B cell (primary cell): ENCODE data around the gene CRTC2. TPM values are rescaled to one million over a fixed set of nuclear protein-coding genes. Genes with fewer than 3 reads are reported as not detected.
A peak's percentile ranks its signal among the peaks of the same experiment; 100 is the strongest.
"Not testable (repeated sequence)": the region's sequence is repeated elsewhere in the genome, so short reads cannot be mapped to it uniquely, and the experiment has no call there.

Source experiments
- ATAC-seq: fragments of 200-7000 bp; cut with Tn5 transposase; one replicate; pipeline ENCODE4 v1.10.0; 2021; ENCODE audit warnings: low read depth, mild to moderate bottlenecking, moderate number of reproducible peaks, moderate library complexity
- CTCF ChIA-PET: fragments of 350-600 bp; sonication (Branson Sonifier 250); formaldehyde crosslinking; loops from one replicate; lab custom pipeline; 2021; ENCODE audit warnings: antibody characterized with exemption, inconsistent platforms; lab: Charles Lee
- POLR2A ChIA-PET: fragments of 350-600 bp; sonication (Branson Sonifier 250); formaldehyde crosslinking; loops from one replicate; lab custom pipeline; 2021; ENCODE audit warnings: antibody characterized with exemption; lab: Charles Lee
- DNase-seq: peaks from one replicate; pipeline ENCODE4 v3.0.0; 2013
- H2AFZ ChIP-seq: 2 replicates; pipeline ENCODE4 v1.6.1; 2012; ENCODE audit warnings: mild to moderate bottlenecking, low read depth, low read length; ENCODE audit not compliant: insufficient read depth, poor library complexity, severe bottlenecking
- H3K27ac ChIP-seq, 2 donors: 1 replicate in 1 of 2; 2 replicates in 1 of 2; pipeline ENCODE4 v1.5.1; 2012 to 2013; ENCODE audit warnings: low read length in 2 of 2, mild to moderate bottlenecking in 2 of 2, moderate library complexity in 1 of 2
- H3K27me3 ChIP-seq, 4 experiments: fragments of 200-600 bp in 1 of 4; sonication (generic) in 1 of 4; replicated peaks in 1 of 4; 1 replicate in 2 of 4; 2 replicates in 2 of 4; pipeline versions ENCODE4 v1.6.1 to v1.7.0; 2013 to 2016; ENCODE audit warnings: low read length in 3 of 4, mild to moderate bottlenecking in 2 of 4, mixed read lengths in 1 of 4, moderate library complexity in 1 of 4; ENCODE audit not compliant: insufficient read depth in 4 of 4, control insufficient read depth in 3 of 4; ENCODE audit errors: control extremely low read depth in 1 of 4
- H3K36me3 ChIP-seq, 2 experiments: replicated peaks in 1 of 2; 1 replicate in 1 of 2; 2 replicates in 1 of 2; pipeline versions ENCODE4 v1.6.1 to v1.7.1; 2013; ENCODE audit warnings: low read length in 1 of 2; ENCODE audit not compliant: insufficient read depth in 2 of 2, control insufficient read depth in 1 of 2; ENCODE audit errors: control extremely low read depth in 1 of 2, extremely low read depth in 1 of 2
- H3K4me1 ChIP-seq, 2 donors: fragments of 200-600 bp in 1 of 2; sonication (generic) in 1 of 2; 1 replicate in 1 of 2; 2 replicates in 1 of 2; pipeline versions ENCODE4 v1.5.1 to v1.6.1; 2013 to 2017; ENCODE audit warnings: low read length in 2 of 2; ENCODE audit not compliant: control insufficient read depth in 2 of 2, insufficient read depth in 2 of 2
- H3K4me2 ChIP-seq: replicated peaks from 2 replicates; pipeline ENCODE3; 2012; ENCODE audit warnings: mild to moderate bottlenecking, low read depth, low read length; ENCODE audit not compliant: poor library complexity, severe bottlenecking
- H3K4me3 ChIP-seq, 5 experiments: fragments of 200-600 bp in 1 of 5; sonication (generic) in 1 of 5; 1 replicate in 3 of 5; 2 replicates in 2 of 5; pipeline versions ENCODE4 v1.5.1 to v1.7.0; 2011 to 2016; ENCODE audit warnings: low read length in 4 of 5, mild to moderate bottlenecking in 4 of 5, low read depth in 2 of 5, control low read depth in 1 of 5, moderate library complexity in 1 of 5; ENCODE audit not compliant: insufficient read depth in 1 of 5; ENCODE audit errors: control extremely low read depth in 1 of 5, extremely low read depth in 1 of 5
- H3K79me2 ChIP-seq: fragments of 200-600 bp; sonication (generic); one replicate; pipeline ENCODE4 v1.6.0; 2016; ENCODE audit warnings: low read length; ENCODE audit not compliant: control insufficient read depth, insufficient read depth
- H3K9ac ChIP-seq: fragments of 200-600 bp; sonication (generic); 2 replicates; pipeline ENCODE4 v1.6.1; 2017; ENCODE audit warnings: mild to moderate bottlenecking, low read length, moderate library complexity
- H3K9me3 ChIP-seq, 3 donors: one replicate each; pipeline versions ENCODE4 v1.6.1 to v1.7.1; 2013; ENCODE audit warnings: low read length in 2 of 3; ENCODE audit not compliant: control insufficient read depth in 2 of 3, insufficient read depth in 1 of 3; ENCODE audit errors: control extremely low read depth in 1 of 3
- H4K20me1 ChIP-seq: 2 replicates; pipeline ENCODE4 v1.6.0; 2012; ENCODE audit warnings: mild to moderate bottlenecking, low read length; ENCODE audit not compliant: insufficient read depth, control insufficient read depth, poor library complexity, severe bottlenecking
- H3K27ac Mint-ChIP-seq: one replicate; pipeline ENCODE4 v1.8.0; 2021; ENCODE audit warnings: mixed read lengths
- H3K27me3 Mint-ChIP-seq: one replicate; pipeline ENCODE4 v1.8.0; 2021; ENCODE audit warnings: mixed read lengths
- H3K4me1 Mint-ChIP-seq: one replicate; pipeline ENCODE4 v1.8.0; 2021; ENCODE audit warnings: mixed read lengths
- H3K4me3 Mint-ChIP-seq: one replicate; pipeline ENCODE4 v1.8.0; 2021; ENCODE audit warnings: mixed read lengths
- H3K9me3 Mint-ChIP-seq: one replicate; pipeline ENCODE4 v1.8.0; 2022; ENCODE audit warnings: mixed read lengths; ENCODE audit not compliant: insufficient read depth
- EZH2 ChIP-seq: IDR thresholded peaks from 2 replicates; pipeline ENCODE4 v1.6.1; 2012; ENCODE audit warnings: borderline replicate concordance, low read depth, mild to moderate bottlenecking, moderate library complexity, low read length; ENCODE audit not compliant: insufficient read depth, poor library complexity, severe bottlenecking
- WGBS: methylation state at CpG from one replicate; pipeline ENCODE4 v1.1.5; 2013; ENCODE audit warnings: missing lambda C conversion rate; ENCODE audit not compliant: insufficient coverage; 5-methylcytosine and 5-hydroxymethylcytosine counted together
- intact Hi-C: fragments of 100-400 bp; cut with micrococcal nuclease; formaldehyde crosslinking; loops from one replicate; pipeline ENCODE4 v1.10.0; 2022
- polyA plus RNA-seq: library from polyadenylated mRNA; depleted of rRNA; stranded (reverse); fragments of >200 nt; gene quantifications from 2 replicates; pipeline ENCODE4 v1.2.3, GENCODE V29; 2012
- total RNA-seq, 2 donors: library from RNA; stranded (reverse); fragments of 120-200 nt in 1 of 2; gene quantifications; 1 replicate in 1 of 2; 2 replicates in 1 of 2; pipeline versions ENCODE4 v1.2.3 to v1.2.4, GENCODE V29; 2013 to 2022
- TF ChIP-seq, protein P1 (sequence below): fragments of 200-600 bp; IDR thresholded peaks from one replicate; pipeline ENCODE4 v1.8.0; 2022; ENCODE audit warnings: antibody characterized with exemption, mild to moderate bottlenecking

Gene CRTC2
- total and polyA plus RNA-seq, 2 donors (not counting 1 experiment from before 2014, with no cell fraction given) = 94.6 to 157 TPM

DNA sequence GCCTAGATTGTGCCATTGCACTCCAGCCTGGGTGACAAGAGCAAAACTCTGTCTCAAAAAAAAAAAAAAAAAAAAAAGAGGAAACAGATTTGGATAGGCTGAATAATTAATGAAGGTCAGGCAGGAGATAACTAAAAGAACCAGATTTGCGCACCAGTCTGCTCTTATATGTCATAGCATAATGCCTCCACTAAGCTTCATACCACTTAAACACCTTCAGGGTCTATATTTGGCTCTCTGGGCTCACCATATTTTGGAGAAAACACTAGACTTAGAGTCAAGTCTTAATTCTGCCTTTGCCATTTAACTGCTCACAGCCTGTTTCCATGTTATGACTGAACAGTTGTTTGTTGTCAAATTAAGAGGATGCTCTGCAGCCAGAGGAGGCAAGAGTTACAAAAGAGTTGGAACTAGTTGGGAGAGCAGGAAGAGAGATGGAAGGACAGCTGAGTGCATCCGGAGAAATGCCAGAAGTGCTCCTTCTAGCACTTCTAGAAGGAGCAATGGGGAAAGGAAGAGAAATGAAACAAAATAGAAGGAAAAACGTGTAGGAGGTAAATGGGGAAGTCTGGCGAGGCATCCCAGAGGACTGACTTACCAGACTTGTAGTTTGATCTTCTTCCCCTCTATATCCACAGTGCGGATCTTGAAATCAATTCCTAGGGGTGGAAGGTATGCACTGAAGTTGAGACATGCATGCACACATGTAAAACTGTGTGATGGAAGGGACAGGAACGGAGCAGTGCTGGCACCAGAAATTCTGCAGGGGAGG is 25.9 kb upstream of the CRTC2 start:
- Histone ChIP-seq H3K79me2 (peaks cover under 1% of the 10 kb centered on the region), H2AFZ (no peak overlapping the region), H3K4me1 (peaks cover 15 to 24% of the 10 kb centered on the region in 2 donors), H4K20me1 (no peaks in the 10 kb centered on the region), H3K27me3 (no peaks in the 10 kb centered on the region), H3K4me2 (no peak overlapping the region), H3K4me3 (no peak overlapping the region), H3K27ac (no peak overlapping the region), H3K9me3 (no peaks in the 10 kb centered on the region), H3K9ac (no peak overlapping the region), H3K36me3 (no peaks in the 10 kb centered on the region)
- Mint-ChIP-seq H3K4me1 (peaks cover 28% of the 10 kb centered on the region), H3K9me3 (no peaks in the 10 kb centered on the region), H3K27ac (peak overlapping the region; percentile 23), H3K4me3 (peak overlapping the region; percentile 38), H3K27me3 (no peaks in the 10 kb centered on the region)
- intact Hi-C loops = no loop called here
- TF ChIP-seq, protein P1, sequence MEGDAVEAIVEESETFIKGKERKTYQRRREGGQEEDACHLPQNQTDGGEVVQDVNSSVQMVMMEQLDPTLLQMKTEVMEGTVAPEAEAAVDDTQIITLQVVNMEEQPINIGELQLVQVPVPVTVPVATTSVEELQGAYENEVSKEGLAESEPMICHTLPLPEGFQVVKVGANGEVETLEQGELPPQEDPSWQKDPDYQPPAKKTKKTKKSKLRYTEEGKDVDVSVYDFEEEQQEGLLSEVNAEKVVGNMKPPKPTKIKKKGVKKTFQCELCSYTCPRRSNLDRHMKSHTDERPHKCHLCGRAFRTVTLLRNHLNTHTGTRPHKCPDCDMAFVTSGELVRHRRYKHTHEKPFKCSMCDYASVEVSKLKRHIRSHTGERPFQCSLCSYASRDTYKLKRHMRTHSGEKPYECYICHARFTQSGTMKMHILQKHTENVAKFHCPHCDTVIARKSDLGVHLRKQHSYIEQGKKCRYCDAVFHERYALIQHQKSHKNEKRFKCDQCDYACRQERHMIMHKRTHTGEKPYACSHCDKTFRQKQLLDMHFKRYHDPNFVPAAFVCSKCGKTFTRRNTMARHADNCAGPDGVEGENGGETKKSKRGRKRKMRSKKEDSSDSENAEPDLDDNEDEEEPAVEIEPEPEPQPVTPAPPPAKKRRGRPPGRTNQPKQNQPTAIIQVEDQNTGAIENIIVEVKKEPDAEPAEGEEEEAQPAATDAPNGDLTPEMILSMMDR = no peak
- TF ChIP-seq EZH2 = no peak
- 100% methylated on average over 2 of the region's 6 CpGs for WGBS
- POLR2A ChIA-PET = interaction anchor here (1.4 to 3.7 kb wide), 2 partner anchors 38 to 350 kb away, joined by 4 to 18 read pairs; partner anchors contain the start of gene DENND4B
- CTCF ChIA-PET = interaction anchor here (0.6 to 6.2 kb wide), 15 partner anchors 7 to 473 kb away, joined by 3 to 103 read pairs (median 22); partner anchors contain the start of genes DENND4B and JTB
- DNase-seq = no peak
- no peak for ATAC-seq

DNA sequence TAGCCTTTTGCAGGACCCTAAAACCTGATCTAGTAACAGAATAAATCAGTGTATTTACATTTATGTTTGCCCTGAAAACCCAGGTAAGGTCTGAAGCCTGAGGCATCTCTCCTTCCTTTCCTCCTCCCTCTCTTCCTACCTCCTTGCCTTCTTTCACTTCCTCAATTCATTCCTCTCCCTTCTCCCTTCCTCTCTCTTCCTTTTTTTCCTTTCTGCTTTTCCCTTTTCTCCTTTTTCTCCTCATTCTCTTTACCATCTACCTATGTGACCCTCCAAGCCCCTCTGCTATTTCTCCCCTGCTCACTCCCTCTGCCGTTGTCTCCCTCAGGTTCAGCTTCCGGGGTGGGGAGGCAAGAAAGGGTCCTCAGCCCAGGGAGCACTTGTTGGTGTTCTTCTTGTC is 23.3 kb upstream of the CRTC2 start:
- H3K4me2 ChIP-seq, H3K36me3 ChIP-seq, H3K27ac Mint-ChIP-seq, H3K9me3 ChIP-seq, H3K27me3 Mint-ChIP-seq, H3K4me3 Mint-ChIP-seq, POLR2A ChIA-PET, ATAC-seq, H3K4me3 ChIP-seq, DNase-seq, H3K27ac ChIP-seq, H3K9me3 Mint-ChIP-seq, H4K20me1 ChIP-seq, H3K9ac ChIP-seq, intact Hi-C loops, H3K27me3 ChIP-seq, H2AFZ ChIP-seq: not testable (repeated sequence)
- 100% methylated on average over 1 of the region's 2 CpGs for WGBS
- peaks cover 38% of the 10 kb centered on the region for H3K4me1 Mint-ChIP-seq
- Histone ChIP-seq H3K4me1 (peaks cover 19 to 24% of the 10 kb centered on the region in 2 donors), H3K79me2 (peaks cover 15% of the 10 kb centered on the region)
- CTCF ChIA-PET = interaction anchor here (1.2 kb wide), 1 partner anchor 160 kb away, joined by 3 read pairs; no protein-coding TSS in a partner anchor

DNA sequence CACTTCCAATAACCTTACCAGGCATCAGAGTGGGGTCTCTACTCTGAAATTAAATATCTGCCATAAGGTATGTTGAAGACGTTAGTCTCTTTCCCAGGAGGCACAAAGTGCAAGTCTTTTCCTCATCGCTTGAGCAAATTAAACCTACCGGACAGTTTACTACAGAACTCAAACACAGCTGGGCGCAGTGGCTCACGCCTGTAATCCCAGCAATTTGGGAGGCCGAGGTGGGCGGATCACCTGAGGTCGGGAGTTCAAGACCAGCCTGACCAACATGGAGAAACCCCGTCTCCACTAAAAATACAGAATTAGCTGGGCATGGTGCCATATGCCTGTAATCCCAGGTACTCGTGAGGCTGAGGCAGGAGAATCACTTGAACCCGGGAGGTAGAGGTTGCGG is 20.7 kb upstream of the CRTC2 start:
- peaks cover 0 to 16% of the 10 kb centered on the region in 2 experiments for H3K36me3 ChIP-seq
- ChIA-PET CTCF (interaction anchor here (0.5 to 5.2 kb wide), 7 partner anchors 7 to 413 kb away, joined by 3 to 46 read pairs (median 6); partner anchors contain the start of genes DENND4B, RAB13, RPS27 and S100A2), POLR2A (interaction anchor here (2.0 to 2.4 kb wide), 2 partner anchors 12 to 196 kb away, joined by 5 to 20 read pairs; partner anchors contain the start of gene RPS27)
- not testable (repeated sequence) for H3K9me3 ChIP-seq, H3K4me3 Mint-ChIP-seq, DNase-seq, H3K27me3 Mint-ChIP-seq, H2AFZ ChIP-seq, H4K20me1 ChIP-seq, H3K27me3 ChIP-seq, H3K27ac Mint-ChIP-seq, H3K4me2 ChIP-seq, H3K27ac ChIP-seq, H3K9me3 Mint-ChIP-seq, H3K9ac ChIP-seq, H3K4me3 ChIP-seq, ATAC-seq
- peaks cover 16 to 22% of the 10 kb centered on the region in 2 donors for H3K4me1 ChIP-seq
- H3K4me1 Mint-ChIP-seq = peaks cover 33% of the 10 kb centered on the region
- intact Hi-C loops = loop anchor here (5.0 kb wide), 1 partner anchor 578 kb away; the partner anchor contains the start of gene UBE2Q1
- WGBS = 98% methylated on average over 7 of the region's 12 CpGs
- H3K79me2 ChIP-seq = peaks cover 29% of the 10 kb centered on the region
